Nephron progenitor cell (in vitro differentiated cells): ENCODE data around the gene GRB7.

Experiments
- DNase-seq: peaks from one replicate; pipeline ENCODE4 v3.0.0; 2021
- H3K27ac Mint-ChIP-seq: 2 replicates; pipeline ENCODE4 v1.8.0; 2021; ENCODE audit warnings: mild to moderate bottlenecking, moderate library complexity, mixed read lengths
- H3K27me3 Mint-ChIP-seq: 2 replicates; pipeline ENCODE4 v1.8.0; 2021; ENCODE audit warnings: mild to moderate bottlenecking, low read depth, mixed read lengths; ENCODE audit not compliant: poor library complexity
- H3K36me3 Mint-ChIP-seq: 2 replicates; pipeline ENCODE4 v1.8.0; 2021; ENCODE audit warnings: low read depth, mixed read lengths
- H3K4me1 Mint-ChIP-seq: 2 replicates; pipeline ENCODE4 v1.8.0; 2021; ENCODE audit warnings: mixed read lengths
- H3K4me3 Mint-ChIP-seq: 2 replicates; pipeline ENCODE4 v1.8.0; 2021; ENCODE audit warnings: mild to moderate bottlenecking, moderate library complexity, mixed read lengths
- H3K9me3 Mint-ChIP-seq: 2 replicates; pipeline ENCODE4 v1.8.0; 2021; ENCODE audit warnings: mild to moderate bottlenecking, moderate library complexity, mixed read lengths
- CTCF ChIP-seq: fragments of 200-600 bp; sonication (generic); IDR thresholded peaks from 2 replicates; pipeline ENCODE4 v1.5.0; 2021; ENCODE audit warnings: antibody characterized with exemption

GRB7 gene

DNA sequence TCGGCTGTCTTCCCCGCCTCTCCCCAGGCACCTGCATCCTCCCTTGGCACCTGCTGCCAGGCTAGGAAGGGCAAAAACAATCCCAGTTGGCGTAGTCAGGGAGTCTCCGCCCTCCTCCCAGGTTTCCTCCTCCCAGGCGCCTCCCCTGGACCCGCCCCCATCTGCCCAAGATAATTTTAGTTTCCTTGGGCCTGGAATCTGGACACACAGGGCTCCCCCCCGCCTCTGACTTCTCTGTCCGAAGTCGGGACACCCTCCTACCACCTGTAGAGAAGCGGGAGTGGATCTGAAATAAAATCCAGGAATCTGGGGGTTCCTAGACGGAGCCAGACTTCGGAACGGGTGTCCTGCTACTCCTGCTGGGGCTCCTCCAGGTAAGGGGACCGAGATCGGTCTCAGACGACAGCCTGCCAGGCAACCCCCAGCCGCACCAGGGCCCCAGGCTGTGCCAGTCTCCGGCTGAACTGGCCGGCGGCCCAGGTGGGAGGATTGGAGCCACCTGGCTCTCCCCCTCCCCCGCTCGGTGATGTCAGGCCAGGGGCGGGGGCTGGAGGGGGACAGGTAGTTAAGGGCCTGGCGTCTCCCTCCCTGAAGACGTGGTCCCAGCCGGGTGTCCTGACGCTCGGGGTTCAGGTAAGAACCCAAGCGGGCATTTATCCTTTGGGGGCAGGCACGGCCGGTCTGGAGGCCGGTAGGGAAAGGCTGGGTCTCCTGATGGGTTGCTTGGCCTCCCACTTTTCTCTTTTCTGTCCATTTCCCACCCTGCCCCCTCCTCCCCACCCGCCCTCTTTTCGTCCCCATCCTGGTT is at the start of gene GRB7:
Gene GRB7 (plus strand): TSS at position 179 of the 808 bp plus-strand sequence. CDS start 4,364 bp downstream, outside the sequence.
- no peaks in the 10 kb centered on the region for H3K36me3 Mint-ChIP-seq

GRCh38 chr17:39688475-39688835 is 49.3 kb upstream of the GRB7 start:
- Mint-ChIP-seq H3K36me3 (peaks cover 12% of the 10 kb centered on the region), H3K4me1 (peaks cover 22% of the 10 kb centered on the region), H3K9me3 (no peaks in the 10 kb centered on the region), H3K27me3 (peaks cover 22% of the 10 kb centered on the region), H3K4me3 (peak overlapping the region; percentile 95), H3K27ac (peak overlapping the region; percentile 99)
- no peak for DNase-seq
- no peak for TF ChIP-seq CTCF

More for the DNA sequence above, at the start of gene GRB7:
- Mint-ChIP-seq H3K27me3 (peaks cover 79% of the 10 kb centered on the region), H3K4me3 (peak within 1 kb of the TSS; percentile 78), H3K9me3 (no peaks in the 10 kb centered on the region), H3K27ac (no peak within 1 kb of the TSS), H3K4me1 (peaks cover 37% of the 10 kb centered on the region)
- TF ChIP-seq CTCF: no peak
- peak; percentile 39 for DNase-seq

DNA sequence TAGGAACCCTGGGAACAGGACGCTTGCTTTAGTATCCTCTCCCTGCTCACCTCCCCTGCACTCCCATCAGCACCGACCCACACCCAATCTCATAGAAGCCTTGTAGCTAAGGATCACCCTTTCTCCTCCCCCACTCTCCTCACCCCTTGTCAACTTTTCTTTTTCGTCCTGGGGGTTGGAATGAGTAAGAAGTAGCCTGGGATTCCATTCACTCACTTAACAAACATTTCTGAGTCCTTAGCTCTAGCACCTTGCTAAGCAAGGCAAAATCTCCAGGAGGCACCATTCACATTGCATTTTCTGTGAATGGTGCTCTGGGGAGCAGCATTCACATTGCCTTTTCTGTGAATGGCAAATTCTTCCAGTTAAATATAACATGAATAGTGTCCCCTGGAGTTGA is 48.8 kb upstream of the GRB7 start:
- TF ChIP-seq CTCF: no peak
- Mint-ChIP-seq H3K9me3 (no peaks in the 10 kb centered on the region), H3K36me3 (peaks cover 11% of the 10 kb centered on the region), H3K27ac (peak overlapping the region; percentile 24), H3K27me3 (peaks cover 22% of the 10 kb centered on the region), H3K4me3 (peak overlapping the region; percentile 95), H3K4me1 (peaks cover 22% of the 10 kb centered on the region)
- no peak for DNase-seq

GRCh38 chr17:39694593-39694992 is 43.1 kb upstream of the GRB7 start:
- H3K9me3 Mint-ChIP-seq: no peaks in the 10 kb centered on the region
- TF ChIP-seq CTCF: no peak
- peaks cover 35% of the 10 kb centered on the region for H3K4me1 Mint-ChIP-seq
- no peak overlapping the region for H3K4me3 Mint-ChIP-seq
- H3K36me3 Mint-ChIP-seq: no peaks in the 10 kb centered on the region
- H3K27me3 Mint-ChIP-seq: peaks cover 28% of the 10 kb centered on the region
- no peak overlapping the region for H3K27ac Mint-ChIP-seq
- DNase-seq: no peak

DNA sequence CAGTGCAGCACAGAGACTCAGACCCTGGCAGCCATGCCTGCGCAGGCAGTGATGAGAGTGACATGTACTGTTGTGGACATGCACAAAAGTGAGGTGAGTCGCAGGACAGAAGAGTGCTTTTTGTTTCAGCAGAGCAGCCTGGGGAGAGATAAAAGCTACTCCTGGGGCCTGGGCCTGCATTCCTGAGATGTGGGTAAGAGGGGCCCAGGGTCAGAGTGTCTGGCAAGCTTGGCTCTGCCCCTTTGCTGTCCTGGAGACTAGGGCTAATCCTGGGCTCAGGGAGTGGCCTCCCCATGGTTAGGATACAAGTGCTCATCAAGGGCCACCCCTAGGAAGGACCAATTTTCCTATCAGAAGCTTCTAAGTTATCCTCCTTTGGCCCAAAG is 42.7 kb upstream of the GRB7 start:
- no peak for TF ChIP-seq CTCF
- Mint-ChIP-seq H3K27me3 (peaks cover 30% of the 10 kb centered on the region), H3K4me3 (no peak overlapping the region), H3K4me1 (peaks cover 38% of the 10 kb centered on the region), H3K27ac (no peak overlapping the region), H3K9me3 (no peaks in the 10 kb centered on the region), H3K36me3 (no peaks in the 10 kb centered on the region)
- DNase-seq: no peak

DNA sequence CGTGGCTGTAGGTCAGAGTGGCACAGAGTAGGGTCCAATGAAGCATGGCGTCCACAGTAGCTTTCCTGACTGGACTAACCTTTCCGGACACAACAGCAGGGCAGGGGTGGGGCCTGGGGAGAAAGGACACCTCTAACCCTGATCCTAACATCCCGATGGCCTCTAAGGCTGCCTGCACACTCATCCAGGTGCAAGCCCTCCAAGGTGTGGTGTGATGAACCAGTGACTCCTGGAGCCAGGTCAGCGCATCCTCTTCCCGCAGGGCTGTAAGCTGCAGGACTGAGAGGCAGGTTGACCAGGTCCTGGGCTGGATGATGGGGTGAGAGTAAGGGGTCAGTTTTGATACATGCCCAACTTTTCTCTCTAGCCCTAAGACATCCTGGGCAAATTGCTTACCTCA is 41.0 kb upstream of the GRB7 start:
- Mint-ChIP-seq H3K27me3 (peaks cover 21% of the 10 kb centered on the region), H3K36me3 (no peaks in the 10 kb centered on the region), H3K4me3 (no peak overlapping the region), H3K4me1 (peaks cover 50% of the 10 kb centered on the region), H3K27ac (no peak overlapping the region), H3K9me3 (no peaks in the 10 kb centered on the region)
- TF ChIP-seq CTCF: no peak
- DNase-seq: no peak
